Spleen (tissue), 7 donors: ENCODE data around the gene TRIM10.

Experiments used
- POLR2A ChIP-seq, 3 donors: fragments of 450-650 bp; IDR thresholded peaks; one replicate each; pipeline ENCODE4 v1.5.1; 2017; ENCODE audit warnings: antibody characterized with exemption in 3 of 3, mild to moderate bottlenecking in 1 of 3
- POLR2AphosphoS5 ChIP-seq, 3 donors: sonication (generic); formaldehyde crosslinking; IDR thresholded peaks; one replicate each; pipeline ENCODE4 v1.5.1; 2017; ENCODE audit warnings: antibody characterized with exemption in 3 of 3
- TF ChIP-seq, protein P1 (sequence below), 11 experiments: fragments of 200-600 bp in 7 of 11; fragments of 450-650 bp in 4 of 11; sonication (generic) in 4 of 11; IDR thresholded peaks in 8 of 11; conservative IDR thresholded peaks in 3 of 11; 1 replicate in 7 of 11; 2 replicates in 4 of 11; pipeline versions ENCODE4 v1.4.0 to v1.8.0; 2016 to 2021; ENCODE audit warnings: antibody characterized with exemption in 11 of 11, inconsistent platforms in 4 of 11, mild to moderate bottlenecking in 1 of 11
- donor health status: DM: no; HTN: no; CAD: no; lungs with moderate emphysema.
- donor health status: DM: no; HTN: no; CAD: no.
- donor health status: DM: no; HTN: no; CAD: no.

GRCh38 chr6:30157999-30158398 is 3.0 kb downstream of the TRIM10 start:
- TF ChIP-seq, protein P1, sequence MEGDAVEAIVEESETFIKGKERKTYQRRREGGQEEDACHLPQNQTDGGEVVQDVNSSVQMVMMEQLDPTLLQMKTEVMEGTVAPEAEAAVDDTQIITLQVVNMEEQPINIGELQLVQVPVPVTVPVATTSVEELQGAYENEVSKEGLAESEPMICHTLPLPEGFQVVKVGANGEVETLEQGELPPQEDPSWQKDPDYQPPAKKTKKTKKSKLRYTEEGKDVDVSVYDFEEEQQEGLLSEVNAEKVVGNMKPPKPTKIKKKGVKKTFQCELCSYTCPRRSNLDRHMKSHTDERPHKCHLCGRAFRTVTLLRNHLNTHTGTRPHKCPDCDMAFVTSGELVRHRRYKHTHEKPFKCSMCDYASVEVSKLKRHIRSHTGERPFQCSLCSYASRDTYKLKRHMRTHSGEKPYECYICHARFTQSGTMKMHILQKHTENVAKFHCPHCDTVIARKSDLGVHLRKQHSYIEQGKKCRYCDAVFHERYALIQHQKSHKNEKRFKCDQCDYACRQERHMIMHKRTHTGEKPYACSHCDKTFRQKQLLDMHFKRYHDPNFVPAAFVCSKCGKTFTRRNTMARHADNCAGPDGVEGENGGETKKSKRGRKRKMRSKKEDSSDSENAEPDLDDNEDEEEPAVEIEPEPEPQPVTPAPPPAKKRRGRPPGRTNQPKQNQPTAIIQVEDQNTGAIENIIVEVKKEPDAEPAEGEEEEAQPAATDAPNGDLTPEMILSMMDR (IDR thresholded peaks at IDR 0.05 in 8 of 11, conservative IDR thresholded peaks at IDR 0.05 in 3 of 11): no peak
- TF ChIP-seq POLR2AphosphoS5 (IDR thresholded peaks at IDR 0.05) (no peak), POLR2A (IDR thresholded peaks at IDR 0.05) (no peak)
